Activated naive CD8-positive, alpha-beta T cell treated with anti-CD3 and anti-CD28 coated beads, Interleukin-2, amount 10 ng/mL, durations not matched to agents 7 days and 5 days (primary cell): ENCODE data around the gene TMEM176B. TPM values are rescaled to one million over a fixed set of nuclear protein-coding genes. Genes with fewer than 3 reads are reported as not detected.

Source experiments
- ATAC-seq: fragments of 150-1000 bp; cut with Tn5 transposase; one replicate; pipeline ENCODE4 v1.10.0; 2021; ENCODE audit warnings: low read depth, moderate library complexity
- POLR2A ChIA-PET: fragments of 350-600 bp; sonication (Branson Sonifier 250); formaldehyde crosslinking; loops from one replicate; lab custom pipeline; 2021; ENCODE audit warnings: antibody characterized with exemption; lab: Charles Lee
- DNase-seq: peaks from one replicate; pipeline ENCODE4 v3.0.0; 2021
- H3K27ac Mint-ChIP-seq: one replicate; pipeline ENCODE4 v1.8.0; 2022; ENCODE audit warnings: mild to moderate bottlenecking, mixed read lengths
- H3K27me3 Mint-ChIP-seq: one replicate; pipeline ENCODE4 v1.8.0; 2022; ENCODE audit warnings: mild to moderate bottlenecking, moderate library complexity, mixed read lengths
- H3K36me3 Mint-ChIP-seq: one replicate; pipeline ENCODE4 v1.8.0; 2021; ENCODE audit warnings: mild to moderate bottlenecking, mixed read lengths
- H3K4me1 Mint-ChIP-seq: one replicate; pipeline ENCODE4 v1.8.0; 2021; ENCODE audit warnings: mixed read lengths
- H3K4me3 Mint-ChIP-seq: one replicate; pipeline ENCODE4 v1.8.0; 2022; ENCODE audit warnings: mild to moderate bottlenecking, moderate library complexity, mixed read lengths
- H3K9me3 Mint-ChIP-seq: one replicate; pipeline ENCODE4 v1.8.0; 2021; ENCODE audit warnings: mixed read lengths
- total RNA-seq, 2 experiments: library from RNA; stranded (reverse); gene quantifications; one replicate each; pipeline ENCODE4 v1.2.3, GENCODE V29; 2021

TMEM176B gene
- total RNA-seq, 2 experiments from 2014 or later: 0.61 to 0.82 TPM

DNA sequence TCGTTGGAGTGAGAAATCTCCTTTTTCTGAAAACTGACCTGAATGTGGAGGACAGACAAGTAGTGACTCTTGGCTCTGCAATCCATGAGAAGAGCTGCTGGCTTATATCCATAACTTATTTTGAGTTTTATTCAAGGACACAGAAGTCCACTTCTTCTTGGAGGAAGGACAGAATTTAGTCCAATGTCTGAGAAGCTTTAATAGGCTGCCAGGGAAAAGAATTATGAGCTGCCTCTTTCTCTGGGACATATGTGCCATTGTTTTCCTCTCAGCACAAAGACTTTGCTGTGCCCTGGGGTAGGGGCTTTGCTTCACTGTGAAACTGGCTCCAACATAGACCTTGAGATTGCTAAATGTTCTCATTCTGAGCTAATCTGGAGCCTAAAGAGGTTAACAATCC is 31.7 kb upstream of the TMEM176B start:
- Mint-ChIP-seq H3K4me3 (no peak overlapping the region), H3K36me3 (no peaks in the 10 kb centered on the region), H3K27me3 (peaks cover 41% of the 10 kb centered on the region), H3K4me1 (no peaks in the 10 kb centered on the region), H3K27ac (no peak overlapping the region), H3K9me3 (no peaks in the 10 kb centered on the region)
- DNase-seq: no peak
- no peak for ATAC-seq
- POLR2A ChIA-PET: no interaction called here

DNA sequence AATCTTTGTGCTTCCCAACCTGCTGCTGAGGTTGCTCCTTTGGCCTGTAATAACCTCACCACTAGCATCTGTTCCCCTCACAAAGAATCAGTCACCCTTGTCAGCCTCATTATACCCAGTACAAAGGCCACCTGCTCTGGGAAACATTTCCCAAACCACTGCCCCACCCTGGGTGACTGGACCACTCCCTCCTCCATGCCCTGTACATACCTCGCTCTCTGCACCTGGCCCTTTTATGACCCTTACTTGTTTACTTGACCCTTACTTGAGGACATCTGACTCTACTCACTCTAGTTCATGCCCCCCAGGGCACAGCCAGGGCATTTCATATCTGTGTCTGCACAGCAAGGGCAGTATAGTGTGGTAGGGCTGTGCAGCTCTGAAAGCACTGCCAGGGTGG is 30.8 kb upstream of the TMEM176B start:
- Mint-ChIP-seq H3K4me3 (no peak overlapping the region), H3K9me3 (no peaks in the 10 kb centered on the region), H3K27ac (no peak overlapping the region), H3K36me3 (no peaks in the 10 kb centered on the region), H3K27me3 (peaks cover 46% of the 10 kb centered on the region), H3K4me1 (no peaks in the 10 kb centered on the region)
- ATAC-seq (no peak), DNase-seq (no peak)
- POLR2A ChIA-PET: no interaction called here

- Mint-ChIP-seq H3K36me3 (no peaks in the 10 kb centered on the region), H3K27me3 (peaks cover 45% of the 10 kb centered on the region), H3K27ac (no peak overlapping the region), H3K4me3 (no peak overlapping the region), H3K4me1 (no peaks in the 10 kb centered on the region), H3K9me3 (no peaks in the 10 kb centered on the region)
- ATAC-seq (no peak), DNase-seq (no peak)
- POLR2A ChIA-PET: interaction anchor here (0.6 kb wide), 1 partner anchor 1097 kb away, joined by 3 read pairs; no protein-coding TSS in a partner anchor
Measured at GRCh38 chr7:150829426-150829825, 29.3 kb upstream of the TMEM176B start.

DNA sequence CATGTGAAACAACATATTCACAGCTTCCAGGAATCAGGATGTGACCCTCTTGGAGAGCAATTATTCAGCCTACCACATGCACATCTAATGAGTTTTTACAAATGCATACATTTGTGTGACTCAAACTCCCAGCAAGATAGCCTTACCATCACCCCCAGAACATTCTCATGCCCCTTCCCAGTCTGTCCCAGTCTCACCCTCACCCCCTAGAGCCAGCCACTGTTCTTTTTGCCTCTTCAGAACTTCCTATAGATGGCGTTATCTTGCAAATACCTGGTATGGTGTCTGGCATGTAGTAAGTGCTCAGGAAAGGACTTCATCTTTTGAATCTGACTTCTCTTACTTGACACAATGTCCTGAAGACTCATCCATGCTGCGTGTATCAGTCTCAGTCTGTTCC is 28.2 kb upstream of the TMEM176B start:
- Mint-ChIP-seq H3K27ac (no peak overlapping the region), H3K9me3 (no peaks in the 10 kb centered on the region), H3K27me3 (peaks cover 37% of the 10 kb centered on the region)

GRCh38 chr7:150826061-150826849 is 26.1 kb upstream of the TMEM176B start:
- Mint-ChIP-seq H3K4me1 (no peaks in the 10 kb centered on the region), H3K9me3 (peaks cover 2% of the 10 kb centered on the region), H3K36me3 (no peaks in the 10 kb centered on the region), H3K27ac (no peak overlapping the region), H3K27me3 (peaks cover 41% of the 10 kb centered on the region), H3K4me3 (no peak overlapping the region)
- ATAC-seq: no peak
- no peak for DNase-seq
- POLR2A ChIA-PET: no interaction called here

More for the DNA sequence above, 28.2 kb upstream of the TMEM176B start:
- H3K4me3 Mint-ChIP-seq: no peak overlapping the region
- H3K4me1 Mint-ChIP-seq: no peaks in the 10 kb centered on the region
- POLR2A ChIA-PET: no interaction called here
- H3K36me3 Mint-ChIP-seq: no peaks in the 10 kb centered on the region
- DNase-seq (no peak), ATAC-seq (no peak)

DNA sequence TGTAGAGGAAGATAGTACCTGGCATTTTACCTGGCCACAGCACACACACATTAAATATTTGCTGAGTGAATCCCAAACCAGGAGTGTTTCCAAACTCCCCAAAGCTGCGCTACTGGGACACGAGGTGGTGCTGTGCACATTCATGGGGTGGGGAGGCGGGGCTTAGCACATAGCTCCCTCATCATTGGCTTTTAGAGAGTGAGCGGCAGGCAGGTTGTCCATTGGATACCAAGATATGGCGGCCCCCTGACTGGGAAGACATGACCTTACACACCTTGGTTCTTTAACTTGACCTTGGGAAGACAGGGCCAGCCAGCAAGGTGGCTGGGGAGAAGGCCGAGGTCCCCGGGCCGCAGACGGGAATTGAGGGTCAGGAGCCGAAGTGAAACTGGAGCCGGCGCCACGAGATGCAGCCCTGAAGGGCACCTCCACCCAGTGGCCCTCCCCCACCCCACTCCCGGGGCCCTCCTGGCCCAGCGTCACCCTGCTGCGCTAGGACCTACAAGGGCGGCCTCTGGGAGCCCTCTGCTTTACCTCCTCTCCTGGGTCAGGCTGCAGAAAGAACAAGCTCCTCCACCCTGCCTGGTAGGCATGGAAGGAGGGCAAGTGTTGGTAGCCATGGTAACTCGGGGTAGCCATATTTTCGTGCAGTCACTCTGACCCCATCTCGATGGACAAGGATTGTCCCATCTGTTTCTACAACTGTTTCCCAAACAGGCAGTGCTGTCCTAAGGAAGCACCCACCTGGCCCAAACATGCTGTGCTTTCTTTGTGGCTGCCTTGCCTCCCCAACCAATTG is 24.4 kb upstream of the TMEM176B start:
- no peak for ATAC-seq
- peaks cover 2% of the 10 kb centered on the region for H3K9me3 Mint-ChIP-seq
- POLR2A ChIA-PET: no interaction called here

GRCh38 chr7:150823484-150824126 is 23.4 kb upstream of the TMEM176B start:
- no peak for DNase-seq
- no peaks in the 10 kb centered on the region for H3K36me3 Mint-ChIP-seq
- POLR2A ChIA-PET: no interaction called here
- H3K27ac Mint-ChIP-seq: no peak overlapping the region
- H3K4me1 Mint-ChIP-seq: no peaks in the 10 kb centered on the region
- peaks cover 2% of the 10 kb centered on the region for H3K9me3 Mint-ChIP-seq
- ATAC-seq: no peak
- H3K27me3 Mint-ChIP-seq: peaks cover 39% of the 10 kb centered on the region
- no peak overlapping the region for H3K4me3 Mint-ChIP-seq

More for the DNA sequence above, 24.4 kb upstream of the TMEM176B start:
- Mint-ChIP-seq H3K36me3 (no peaks in the 10 kb centered on the region), H3K4me3 (no peak overlapping the region), H3K27ac (no peak overlapping the region), H3K4me1 (no peaks in the 10 kb centered on the region), H3K27me3 (peaks cover 35% of the 10 kb centered on the region)
- no peak for DNase-seq

DNA sequence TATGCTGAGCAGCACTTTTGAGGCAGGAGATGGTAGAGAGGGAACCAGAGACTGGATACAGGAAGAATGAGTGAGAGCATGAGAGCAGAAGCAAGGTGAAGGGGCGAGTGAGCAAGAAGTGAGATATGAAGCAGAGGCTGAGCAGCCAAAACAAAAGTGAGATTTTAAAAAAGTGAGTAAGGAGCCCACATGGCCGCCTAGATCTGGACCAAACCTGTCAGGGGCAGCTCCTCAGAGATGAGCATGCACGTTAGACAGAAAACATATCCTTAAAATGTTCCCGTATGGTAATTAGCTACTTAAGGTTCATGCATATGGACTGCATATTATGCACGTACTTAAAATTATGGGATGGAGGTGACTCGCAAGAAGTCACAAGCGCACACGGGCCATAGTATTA is 22.9 kb upstream of the TMEM176B start:
- no peak overlapping the region for H3K4me3 Mint-ChIP-seq
- no peaks in the 10 kb centered on the region for H3K36me3 Mint-ChIP-seq
- peaks cover 2% of the 10 kb centered on the region for H3K9me3 Mint-ChIP-seq
- peaks cover 37% of the 10 kb centered on the region for H3K27me3 Mint-ChIP-seq
- H3K27ac Mint-ChIP-seq: no peak overlapping the region
- DNase-seq (no peak), ATAC-seq (no peak)
- POLR2A ChIA-PET: no interaction called here
- H3K4me1 Mint-ChIP-seq: no peaks in the 10 kb centered on the region

GRCh38 chr7:150820578-150821198 is 20.5 kb upstream of the TMEM176B start:
- Mint-ChIP-seq H3K36me3 (no peaks in the 10 kb centered on the region), H3K4me1 (no peaks in the 10 kb centered on the region), H3K27me3 (peaks cover 38% of the 10 kb centered on the region), H3K27ac (no peak overlapping the region), H3K4me3 (no peak overlapping the region), H3K9me3 (peaks cover 7% of the 10 kb centered on the region)
- DNase-seq: no peak
- ATAC-seq: no peak
- POLR2A ChIA-PET: no interaction called here

GRCh38 chr7:150820148-150820547 is 20.0 kb upstream of the TMEM176B start:
- ATAC-seq (no peak), DNase-seq (no peak)
- Mint-ChIP-seq H3K27me3 (peaks cover 38% of the 10 kb centered on the region), H3K36me3 (no peaks in the 10 kb centered on the region), H3K4me1 (no peaks in the 10 kb centered on the region), H3K9me3 (peaks cover 7% of the 10 kb centered on the region), H3K4me3 (no peak overlapping the region), H3K27ac (no peak overlapping the region)
- POLR2A ChIA-PET: no interaction called here

DNA sequence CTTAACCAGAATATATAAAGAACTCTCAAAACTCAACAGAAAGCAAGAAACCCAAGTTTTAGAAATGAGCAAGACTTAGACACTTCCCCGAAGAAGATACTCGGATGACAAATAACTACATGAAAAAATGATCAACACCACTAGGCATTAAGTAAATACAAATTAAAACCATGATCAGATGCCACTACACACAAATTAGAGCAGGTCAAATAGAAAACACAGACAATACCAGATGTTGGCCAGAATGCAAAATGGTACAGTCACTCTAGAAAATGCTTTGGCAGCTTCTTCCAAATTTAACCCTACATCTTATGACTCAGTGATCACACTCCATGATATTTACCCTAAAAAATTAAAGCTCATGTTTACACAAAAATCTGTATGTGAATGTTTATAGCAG is 18.8 kb upstream of the TMEM176B start:
- DNase-seq (no peak), ATAC-seq (no peak)
- Mint-ChIP-seq H3K9me3 (peaks cover 7% of the 10 kb centered on the region), H3K36me3 (no peaks in the 10 kb centered on the region), H3K27ac (no peak overlapping the region), H3K27me3 (peaks cover 41% of the 10 kb centered on the region), H3K4me3 (no peak overlapping the region), H3K4me1 (no peaks in the 10 kb centered on the region)
- POLR2A ChIA-PET: no interaction called here

DNA sequence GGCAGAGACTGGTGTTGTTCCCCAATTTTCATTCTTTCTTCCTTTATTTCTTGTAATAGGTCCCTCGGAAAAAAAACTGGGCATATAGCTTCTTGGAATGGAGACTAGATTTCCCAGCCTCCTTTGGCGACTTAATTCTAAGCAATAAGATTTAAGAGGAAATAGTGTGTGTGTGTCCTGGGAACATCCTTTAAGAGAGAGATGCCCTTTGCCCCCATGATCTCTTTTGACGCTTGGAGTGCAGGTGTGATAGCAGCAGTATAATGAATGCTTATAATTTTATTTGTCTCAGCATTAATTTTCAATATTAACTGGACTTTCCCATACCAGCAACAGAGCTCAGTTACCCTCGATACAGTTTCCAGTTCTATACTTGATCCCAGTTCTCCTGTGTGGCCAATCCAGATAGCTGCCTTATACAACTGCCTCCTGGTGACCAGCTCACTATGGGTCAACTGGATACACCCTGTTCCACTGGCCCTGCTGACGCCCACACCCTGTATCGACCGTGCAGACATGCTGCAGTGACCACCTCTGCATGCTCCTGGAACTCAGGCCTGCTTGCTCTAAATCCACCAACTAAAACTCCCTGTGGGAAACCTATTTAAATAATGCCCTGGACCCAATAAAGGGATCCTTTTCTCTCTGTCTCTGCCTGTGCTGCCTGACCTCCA is 14.3 kb upstream of the TMEM176B start:
- Mint-ChIP-seq H3K27ac (no peak overlapping the region), H3K4me1 (no peaks in the 10 kb centered on the region), H3K9me3 (peaks cover 6% of the 10 kb centered on the region), H3K27me3 (peaks cover 50% of the 10 kb centered on the region), H3K4me3 (no peak overlapping the region), H3K36me3 (no peaks in the 10 kb centered on the region)
- POLR2A ChIA-PET: no interaction called here
- DNase-seq: no peak
- no peak for ATAC-seq
